NCI-H1930 (cell line): ENCODE results near the gene CHRNA9.
"Not testable (repeated sequence)": the region's sequence is repeated elsewhere in the genome, so short reads cannot be mapped to it uniquely, and the experiment has no call there.

Experiments
- DNase-seq, 2 experiments: peaks; one replicate each; lab custom pipeline; 2025; lab: John Stamatoyannopoulos, UW

The CHRNA9 gene

GRCh38 chr4:40334591-40335524 is at the start of gene CHRNA9:
CHRNA9 (plus strand) TSS chr4:40335333; CDS start chr4:40335468, 135 bp downstream.
- no peak for DNase-seq

DNA sequence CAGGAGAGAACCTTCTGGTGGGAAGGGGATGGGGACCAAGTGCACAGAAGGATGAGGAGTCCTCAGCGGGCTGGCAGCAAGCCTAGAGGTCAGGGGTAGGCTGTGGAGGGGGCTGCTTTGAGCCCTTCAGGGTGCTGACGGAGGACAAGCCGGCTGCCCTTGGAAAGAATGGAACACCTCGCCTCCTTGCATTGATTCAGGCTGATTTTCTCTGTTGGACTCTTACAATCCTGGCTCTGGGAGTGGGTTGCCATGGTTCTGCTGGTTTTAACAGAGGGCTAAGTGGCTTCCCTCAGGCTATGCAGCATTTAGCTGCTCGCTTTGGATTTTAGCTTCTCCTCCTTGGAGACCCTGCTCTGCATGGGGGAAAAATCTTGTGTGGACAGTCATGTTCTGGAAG is 49.4 kb upstream of the CHRNA9 start:
- DNase-seq, result no peak

- no peak for DNase-seq
Observed at GRCh38 chr4:40288566-40288965, 46.6 kb upstream of the CHRNA9 start.

DNA sequence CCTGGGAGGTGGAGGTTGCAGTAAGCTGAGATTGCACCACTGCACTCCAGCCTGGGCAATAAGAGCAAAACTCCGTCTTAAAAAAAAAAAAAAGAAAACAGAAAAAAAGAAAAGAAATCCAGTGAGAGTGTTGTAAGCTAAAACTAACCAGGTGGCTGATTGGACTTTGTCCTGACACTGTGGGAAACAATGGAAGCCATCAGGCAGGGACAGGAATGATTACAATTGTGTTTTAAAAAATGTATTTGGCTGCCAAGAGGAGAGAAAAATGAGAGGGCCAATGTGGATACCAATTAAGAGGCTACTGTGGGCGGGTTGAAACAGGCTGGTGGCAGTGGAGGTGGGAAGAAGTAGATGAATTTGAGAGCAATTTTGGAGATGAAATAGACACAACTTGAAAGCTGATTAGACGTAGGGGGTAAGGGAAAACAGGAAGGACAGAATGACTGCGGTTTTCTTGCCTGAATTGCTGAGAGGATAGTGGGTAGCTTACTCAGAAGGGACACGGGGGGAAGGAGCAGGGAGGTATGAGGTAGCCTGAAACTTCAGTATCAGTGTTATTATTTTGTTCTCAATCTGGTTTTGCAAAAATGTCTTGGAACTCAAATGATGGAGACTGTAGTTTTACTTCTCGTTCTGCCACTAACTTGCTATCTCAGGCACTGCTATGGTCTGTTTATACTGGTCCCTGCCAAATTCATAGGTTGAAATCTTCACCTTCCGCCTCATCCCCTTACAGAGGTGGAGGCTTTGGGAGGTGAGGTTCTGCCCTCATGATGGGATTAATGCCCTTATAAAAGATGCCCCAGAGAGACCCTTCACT is 45.6 kb upstream of the CHRNA9 start:
- DNase-seq, result no peak

- DNase-seq, result not testable (repeated sequence)
Observed at GRCh38 chr4:40290611-40291186, 44.4 kb upstream of the CHRNA9 start.

- DNase-seq, result no peak
Observed at GRCh38 chr4:40292313-40292759, 42.8 kb upstream of the CHRNA9 start.

DNA sequence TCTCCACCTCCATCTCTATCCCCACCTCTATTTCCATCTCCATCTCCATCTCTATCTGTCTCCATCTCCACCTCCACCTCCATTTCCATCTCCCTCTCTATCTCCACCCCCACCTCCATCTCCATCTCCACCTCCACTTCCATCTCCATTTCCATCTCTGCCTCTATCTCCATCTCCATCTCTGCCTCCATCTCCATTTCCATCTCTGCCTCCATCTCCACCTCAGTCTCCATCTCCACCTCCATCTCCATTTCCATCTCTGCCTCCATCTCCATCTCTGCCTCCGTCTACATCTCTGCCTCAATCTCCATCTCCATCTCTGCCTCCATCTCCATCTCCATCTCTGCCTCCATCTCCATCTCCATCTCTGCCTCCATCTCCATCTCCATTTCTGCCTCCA is 40.8 kb upstream of the CHRNA9 start:
- DNase-seq, result no peak

DNA sequence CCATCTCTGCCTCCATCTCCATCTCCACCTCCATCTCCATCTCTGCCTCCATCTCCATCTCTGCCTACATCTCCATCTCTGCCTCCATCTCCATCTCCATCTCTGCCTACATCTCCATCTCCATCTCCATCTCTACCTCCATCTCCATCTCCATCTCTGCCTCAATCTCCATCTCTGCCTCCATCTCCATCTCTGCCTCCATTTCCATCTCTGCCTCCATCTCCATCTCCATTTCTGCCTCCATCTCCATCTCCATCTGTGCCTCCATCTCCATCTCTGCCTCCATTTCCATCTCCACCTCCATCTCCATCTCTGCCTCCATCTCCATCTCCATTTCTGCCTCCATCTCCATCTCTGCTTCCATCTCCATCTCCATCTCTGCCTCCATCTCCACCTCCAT is 40.1 kb upstream of the CHRNA9 start:
- DNase-seq, result not testable (repeated sequence)

- no peak for DNase-seq
Observed at GRCh38 chr4:40295572-40295971, 39.6 kb upstream of the CHRNA9 start.

DNA sequence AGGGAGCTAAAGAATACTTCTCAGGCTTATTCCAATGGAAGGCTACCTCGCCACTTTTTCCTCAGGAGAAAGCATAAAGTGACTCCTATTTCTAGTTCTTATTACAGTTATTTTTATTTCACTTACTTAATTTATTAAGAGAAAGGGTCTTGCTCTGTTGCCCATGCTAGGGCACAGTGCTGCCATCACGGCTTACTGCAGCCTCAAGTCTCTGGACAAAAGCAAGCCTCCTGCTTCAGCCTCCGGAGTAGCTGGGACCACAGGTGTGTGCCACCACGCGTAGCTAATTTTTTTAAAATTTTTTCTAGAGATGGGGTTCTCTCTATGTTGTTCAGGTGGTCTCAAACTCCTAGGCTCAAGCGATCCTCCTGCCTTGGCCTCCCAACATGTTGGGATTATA is 36.0 kb upstream of the CHRNA9 start:
- no peak for DNase-seq

- DNase-seq, result no peak
Observed at GRCh38 chr4:40299811-40300292, 35.3 kb upstream of the CHRNA9 start.

GRCh38 chr4:40300371-40301162 is 34.6 kb upstream of the CHRNA9 start:
- DNase-seq, result no peak

GRCh38 chr4:40301603-40302002 is 33.5 kb upstream of the CHRNA9 start:
- no peak for DNase-seq

- DNase-seq, result no peak
Observed at GRCh38 chr4:40303751-40304150, 31.4 kb upstream of the CHRNA9 start.

DNA sequence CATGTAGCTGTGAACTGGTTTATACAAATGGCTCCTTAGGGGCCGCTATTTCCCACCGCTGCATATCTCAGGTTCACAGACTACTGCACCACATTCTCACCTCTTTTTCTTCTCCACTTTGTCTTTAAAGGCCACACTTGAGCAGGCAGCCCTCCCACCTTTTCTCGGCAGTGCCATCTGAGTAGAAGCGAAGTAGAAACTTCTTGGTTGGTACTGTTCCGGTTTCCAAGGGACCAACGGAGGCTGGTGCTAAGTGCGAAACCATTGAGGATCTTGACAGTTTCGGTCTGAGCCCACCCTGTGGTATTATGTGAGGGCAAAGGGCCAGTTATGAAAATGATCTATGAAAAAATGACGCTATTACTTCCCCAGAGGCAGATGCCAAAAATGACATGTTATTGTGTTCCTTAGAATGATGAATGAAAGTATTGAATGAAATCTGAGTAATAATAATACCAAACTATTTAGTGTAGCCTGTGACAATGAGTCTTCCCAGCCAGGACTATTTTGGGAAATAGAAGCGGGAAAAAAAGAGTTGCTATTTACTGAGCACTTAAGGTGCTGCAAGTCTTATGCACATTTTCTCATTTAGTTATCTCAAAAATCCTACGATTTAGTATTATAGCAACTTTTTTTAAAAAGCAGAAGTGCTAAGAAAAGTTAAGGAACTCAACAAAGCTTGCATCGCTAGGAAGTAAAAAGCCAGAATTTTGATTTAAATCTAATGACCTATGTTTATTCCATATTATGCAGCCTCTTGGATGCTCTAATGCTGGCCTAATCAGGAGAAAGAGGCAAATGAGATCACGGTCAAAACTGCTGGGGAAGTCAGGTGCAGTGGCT is 29.6 kb upstream of the CHRNA9 start:
- DNase-seq, result no peak

DNA sequence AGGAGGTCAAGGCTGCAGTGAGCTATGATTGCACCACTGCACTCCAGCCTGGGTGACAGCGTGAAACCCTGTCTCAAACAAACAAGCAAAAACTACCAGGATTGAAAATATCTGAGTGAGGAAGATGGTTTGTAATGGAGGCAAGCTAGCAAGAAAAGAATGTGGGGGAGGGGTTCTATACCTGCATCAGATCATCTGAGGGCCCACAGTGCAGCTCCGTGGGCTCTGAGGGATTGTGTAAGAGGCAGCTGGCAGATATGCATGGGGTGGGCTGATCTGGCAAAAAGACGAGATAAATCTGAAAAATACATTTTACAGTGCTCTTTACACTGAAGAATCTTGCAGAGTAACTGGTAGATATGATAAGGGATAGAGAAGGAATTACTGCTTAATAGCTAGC is 28.9 kb upstream of the CHRNA9 start:
- no peak for DNase-seq

GRCh38 chr4:40306976-40307375 is 28.2 kb upstream of the CHRNA9 start:
- no peak for DNase-seq

- no peak for DNase-seq
Observed at GRCh38 chr4:40307627-40308497, 27.3 kb upstream of the CHRNA9 start.

DNA sequence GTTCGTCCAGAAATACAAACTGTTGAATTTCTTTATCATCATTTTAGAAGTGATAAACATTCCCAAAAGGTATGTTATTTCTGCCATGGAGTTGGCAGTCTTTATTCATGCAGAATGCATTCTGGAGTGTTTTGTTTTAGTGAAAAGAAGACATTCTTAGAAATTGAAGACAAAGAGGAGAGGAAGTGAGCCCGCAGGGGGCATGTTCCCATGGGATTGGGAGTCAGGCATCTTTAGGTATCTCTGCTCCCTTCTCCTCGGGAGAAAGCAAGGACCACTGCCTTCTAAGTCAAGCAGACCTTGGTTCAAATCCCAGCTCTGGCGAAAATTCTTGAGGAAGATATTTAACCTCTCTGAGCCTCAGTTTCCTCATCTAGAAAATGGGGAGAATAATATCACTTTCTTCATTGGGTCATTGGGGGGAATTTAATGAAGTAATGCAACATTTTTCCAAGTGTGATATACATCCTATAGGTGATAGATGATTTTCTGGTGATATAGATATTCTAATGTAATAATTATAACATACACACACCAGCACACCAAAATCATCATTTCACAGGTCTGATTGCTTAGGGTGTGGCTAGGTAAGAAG is 26.5 kb upstream of the CHRNA9 start:
- no peak for DNase-seq
